Parathyroid adenoma (tissue), 2 donors: Measurements from ENCODE around the gene NMB.

ENCODE experiments used
- H2AFZ ChIP-seq: fragments of 300-600 bp; sonication (generic); one replicate; pipeline ENCODE4 v1.7.0; 2017; ENCODE audit warnings: antibody characterized with exemption, mild to moderate bottlenecking
- H3K27ac ChIP-seq: fragments of 300-600 bp; sonication (generic); one replicate; pipeline ENCODE4 v1.7.0; 2017
- H3K27me3 ChIP-seq: fragments of 300-600 bp; sonication (generic); one replicate; pipeline ENCODE4 v1.7.0; 2017; ENCODE audit warnings: low read length; ENCODE audit not compliant: control insufficient read depth, insufficient read depth
- H3K36me3 ChIP-seq: fragments of 300-600 bp; sonication (generic); one replicate; pipeline ENCODE4 v1.7.0; 2017; ENCODE audit warnings: low read length; ENCODE audit not compliant: control insufficient read depth, insufficient read depth
- H3K4me1 ChIP-seq: fragments of 300-600 bp; sonication (generic); one replicate; pipeline ENCODE4 v1.7.0; 2017; ENCODE audit warnings: control low read depth
- H3K4me2 ChIP-seq: fragments of 300-600 bp; sonication (generic); one replicate; pipeline ENCODE4 v1.7.0; 2017; ENCODE audit warnings: low read length
- H3K4me3 ChIP-seq: fragments of 300-600 bp; sonication (generic); one replicate; pipeline ENCODE4 v1.7.0; 2017; ENCODE audit warnings: low read depth, low read length
- H3K79me2 ChIP-seq: fragments of 300-600 bp; sonication (generic); one replicate; pipeline ENCODE4 v1.7.0; 2017; ENCODE audit warnings: control low read depth
- H3K9ac ChIP-seq: fragments of 300-600 bp; sonication (generic); one replicate; pipeline ENCODE4 v1.7.0; 2017; ENCODE audit warnings: mild to moderate bottlenecking
- H3K9me3 ChIP-seq: fragments of 300-600 bp; sonication (generic); one replicate; pipeline ENCODE4 v1.7.0; 2017; ENCODE audit warnings: low read length; ENCODE audit not compliant: control insufficient read depth
- CTCF ChIP-seq: fragments of 300-600 bp; sonication (generic); IDR thresholded peaks from one replicate; pipeline ENCODE4 v1.7.0; 2017; ENCODE audit warnings: antibody characterized with exemption, mild to moderate bottlenecking
- donor health status: primary hyperparathyroidism.

Gene NMB

DNA sequence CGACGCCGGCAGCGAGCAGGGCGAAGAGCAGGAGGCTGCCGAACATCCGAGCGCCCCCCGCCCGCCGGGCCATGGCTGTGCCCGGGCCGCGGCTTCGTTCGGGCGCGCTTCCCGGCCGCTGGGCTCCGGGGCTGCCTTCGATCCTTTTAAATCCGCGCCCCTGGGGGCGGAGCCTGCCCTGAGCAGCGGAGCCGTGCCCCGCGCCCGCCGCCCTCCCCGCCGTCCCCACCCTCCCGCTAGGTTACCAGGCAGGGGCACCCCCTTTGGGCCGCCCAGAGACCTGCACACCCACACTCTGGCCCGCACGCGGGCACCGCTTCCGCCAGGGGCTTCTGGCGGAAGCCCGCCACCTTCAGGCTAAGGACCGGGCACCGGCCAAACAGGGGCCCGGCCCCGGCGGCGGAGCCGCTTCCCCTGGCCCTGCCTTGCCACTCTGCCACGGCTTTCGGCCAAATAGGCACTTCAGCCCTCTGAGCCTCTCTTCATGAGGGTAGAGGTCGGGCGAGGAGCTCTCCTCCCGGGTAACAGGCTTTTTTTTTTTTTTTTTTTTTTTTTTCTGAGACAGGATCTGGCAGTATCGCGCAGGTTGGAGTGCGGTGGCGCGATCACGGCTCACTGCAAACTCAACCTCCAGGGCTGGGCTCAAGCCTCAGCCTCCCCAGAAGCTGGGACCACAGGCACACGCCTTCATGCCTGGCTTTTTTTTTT, at the start of gene NMB:
Gene NMB, minus strand, starts transcription at position 120 of the 708 bp plus-strand sequence. Its CDS starts 47 bp downstream, at position 73.
- Histone ChIP-seq H3K36me3 (no peaks in the 10 kb centered on the region), H3K9ac (no peak within 1 kb of the TSS), H3K4me3 (peak within 1 kb of the TSS; percentile 40), H3K4me2 (peak within 1 kb of the TSS; percentile 78), H3K27me3 (no peaks in the 10 kb centered on the region), H3K9me3 (no peaks in the 10 kb centered on the region), H3K27ac (no peak within 1 kb of the TSS), H2AFZ (peak within 1 kb of the TSS; percentile 89), H3K4me1 (peaks cover 4% of the 10 kb centered on the region), H3K79me2 (peaks cover 4% of the 10 kb centered on the region)
- TF ChIP-seq CTCF: peak; percentile 46

GRCh38 chr15:84703808-84704207, 45.8 kb upstream of the NMB start:
- Histone ChIP-seq H3K9ac (no peak overlapping the region), H2AFZ (no peak overlapping the region), H3K79me2 (peaks cover 34% of the 10 kb centered on the region), H3K36me3 (no peaks in the 10 kb centered on the region), H3K9me3 (no peaks in the 10 kb centered on the region), H3K27ac (no peak overlapping the region), H3K4me2 (no peak overlapping the region), H3K4me1 (peaks cover 3% of the 10 kb centered on the region), H3K4me3 (no peak overlapping the region), H3K27me3 (no peaks in the 10 kb centered on the region)
- TF ChIP-seq CTCF: no peak

DNA sequence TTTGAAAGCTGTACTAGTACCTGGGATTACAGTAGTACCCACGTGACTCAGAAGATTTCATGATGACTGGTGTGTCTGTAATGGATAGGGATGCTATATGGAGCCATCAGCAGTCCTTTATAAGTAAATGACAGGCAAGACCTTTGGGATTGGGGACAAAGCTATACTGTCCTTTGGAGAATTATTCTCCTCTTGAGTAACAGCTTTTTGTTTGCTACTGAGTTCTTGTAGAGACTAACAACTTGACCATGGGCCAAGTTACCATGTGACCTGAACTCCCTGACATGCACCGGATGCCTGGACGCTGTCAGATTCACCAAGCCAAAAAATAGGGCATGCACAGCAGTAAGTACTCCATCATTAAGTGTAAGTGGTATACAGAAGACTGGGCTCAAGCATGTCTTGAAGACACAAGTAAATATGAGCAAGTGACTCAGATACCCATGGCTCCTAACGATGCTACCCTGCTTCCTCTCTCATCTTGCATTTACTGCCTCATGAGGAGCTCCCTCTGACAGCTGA, 45.0 kb upstream of the NMB start:
- Histone ChIP-seq H3K4me2 (no peak overlapping the region), H3K9ac (no peak overlapping the region), H3K9me3 (no peaks in the 10 kb centered on the region), H3K79me2 (peaks cover 29% of the 10 kb centered on the region), H3K4me1 (peaks cover 3% of the 10 kb centered on the region), H3K36me3 (no peaks in the 10 kb centered on the region), H3K4me3 (no peak overlapping the region), H3K27me3 (no peaks in the 10 kb centered on the region), H3K27ac (peak overlapping the region; percentile 4), H2AFZ (no peak overlapping the region)
- TF ChIP-seq CTCF: no peak

GRCh38 chr15:84699538-84700191, 41.7 kb upstream of the NMB start:
- peaks cover 14% of the 10 kb centered on the region for H3K79me2 ChIP-seq
- no peak overlapping the region for H3K9ac ChIP-seq
- no peaks in the 10 kb centered on the region for H3K27me3 ChIP-seq
- H3K9me3 ChIP-seq: no peaks in the 10 kb centered on the region
- H2AFZ ChIP-seq: no peak overlapping the region
- H3K4me1 ChIP-seq: peaks cover 3% of the 10 kb centered on the region
- no peak overlapping the region for H3K4me2 ChIP-seq
- H3K36me3 ChIP-seq: no peaks in the 10 kb centered on the region
- H3K27ac ChIP-seq: no peak overlapping the region
- H3K4me3 ChIP-seq: no peak overlapping the region
- TF ChIP-seq CTCF: no peak
